BJ (cell line): ENCODE data around the gene CD33. TPM values are rescaled to one million over a fixed set of nuclear protein-coding genes. Genes with fewer than 3 reads are reported as not detected.

ENCODE experiments used
- CTCF ChIA-PET: fragments of 350-600 bp; formaldehyde crosslinking; extraction: SDS; loops from one replicate; lab custom pipeline; 2021; ENCODE audit warnings: antibody characterized with exemption, inconsistent platforms; lab: Yijun Ruan, JAX
- POLR2A ChIA-PET: fragments of 300-600 bp; sonication (Branson Sonifier 250); formaldehyde crosslinking; extraction: SDS; loops from one replicate; lab custom pipeline; 2021; ENCODE audit warnings: antibody characterized with exemption; lab: Charles Lee
- DNase-seq: peaks from one replicate; pipeline ENCODE4 v3.0.0-alpha.2; 2011; ENCODE audit warnings: low read depth
- H3K27me3 ChIP-seq: 2 replicates; pipeline ENCODE4 v1.6.0; 2011; ENCODE audit warnings: low read length; ENCODE audit not compliant: control insufficient read depth, insufficient read depth
- H3K36me3 ChIP-seq: 2 replicates; pipeline ENCODE4 v1.5.1; 2011; ENCODE audit warnings: low read length; ENCODE audit not compliant: control insufficient read depth, insufficient read depth
- H3K4me3 ChIP-seq: 2 replicates; pipeline ENCODE4 v1.5.1; 2011; ENCODE audit warnings: low read depth, mild to moderate bottlenecking, control low read depth, low read length
- polyA plus RNA-seq: library from polyadenylated mRNA; depleted of rRNA; stranded (reverse); fragments of >200 nt; gene quantifications from 2 replicates; pipeline ENCODE4 v1.2.3, GENCODE V29; 2011
- TF ChIP-seq, protein P1 (sequence below): IDR thresholded peaks from 2 replicates; pipeline ENCODE4 v1.5.1; 2011; ENCODE audit warnings: low read depth, mild to moderate bottlenecking, control low read depth, inconsistent platforms, low read length, moderate library complexity; ENCODE audit not compliant: insufficient read depth

CD33 gene
- polyA plus RNA-seq, 1 experiment = not detected

DNA sequence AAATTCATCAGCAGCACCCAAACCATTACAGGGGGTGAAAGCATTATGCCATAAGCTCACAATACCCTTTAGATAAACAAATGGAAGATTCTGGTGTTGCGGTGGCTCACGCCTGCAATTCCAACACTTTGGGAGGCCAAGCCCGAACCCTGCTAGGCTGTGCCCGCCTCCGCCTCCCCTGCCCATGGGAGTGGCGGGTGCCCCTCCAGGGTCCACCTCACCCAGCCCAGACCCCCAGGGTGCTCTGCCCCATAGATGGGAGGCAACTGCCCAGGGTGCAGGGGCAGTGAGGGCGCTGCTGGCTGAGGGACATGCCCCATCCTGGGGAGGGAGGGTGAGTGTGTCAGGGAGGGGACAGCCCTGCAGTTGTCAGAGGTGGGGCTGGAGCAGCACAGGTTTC is 16.0 kb downstream of the CD33 start:
- CTCF ChIA-PET = no interaction called here
- POLR2A ChIA-PET = no interaction called here
- no peak overlapping the region for H3K4me3 ChIP-seq
- no peak for DNase-seq
- no peaks in the 10 kb centered on the region for H3K27me3 ChIP-seq
- H3K36me3 ChIP-seq = no peaks in the 10 kb centered on the region
- TF ChIP-seq, protein P1, sequence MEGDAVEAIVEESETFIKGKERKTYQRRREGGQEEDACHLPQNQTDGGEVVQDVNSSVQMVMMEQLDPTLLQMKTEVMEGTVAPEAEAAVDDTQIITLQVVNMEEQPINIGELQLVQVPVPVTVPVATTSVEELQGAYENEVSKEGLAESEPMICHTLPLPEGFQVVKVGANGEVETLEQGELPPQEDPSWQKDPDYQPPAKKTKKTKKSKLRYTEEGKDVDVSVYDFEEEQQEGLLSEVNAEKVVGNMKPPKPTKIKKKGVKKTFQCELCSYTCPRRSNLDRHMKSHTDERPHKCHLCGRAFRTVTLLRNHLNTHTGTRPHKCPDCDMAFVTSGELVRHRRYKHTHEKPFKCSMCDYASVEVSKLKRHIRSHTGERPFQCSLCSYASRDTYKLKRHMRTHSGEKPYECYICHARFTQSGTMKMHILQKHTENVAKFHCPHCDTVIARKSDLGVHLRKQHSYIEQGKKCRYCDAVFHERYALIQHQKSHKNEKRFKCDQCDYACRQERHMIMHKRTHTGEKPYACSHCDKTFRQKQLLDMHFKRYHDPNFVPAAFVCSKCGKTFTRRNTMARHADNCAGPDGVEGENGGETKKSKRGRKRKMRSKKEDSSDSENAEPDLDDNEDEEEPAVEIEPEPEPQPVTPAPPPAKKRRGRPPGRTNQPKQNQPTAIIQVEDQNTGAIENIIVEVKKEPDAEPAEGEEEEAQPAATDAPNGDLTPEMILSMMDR = no peak

DNA sequence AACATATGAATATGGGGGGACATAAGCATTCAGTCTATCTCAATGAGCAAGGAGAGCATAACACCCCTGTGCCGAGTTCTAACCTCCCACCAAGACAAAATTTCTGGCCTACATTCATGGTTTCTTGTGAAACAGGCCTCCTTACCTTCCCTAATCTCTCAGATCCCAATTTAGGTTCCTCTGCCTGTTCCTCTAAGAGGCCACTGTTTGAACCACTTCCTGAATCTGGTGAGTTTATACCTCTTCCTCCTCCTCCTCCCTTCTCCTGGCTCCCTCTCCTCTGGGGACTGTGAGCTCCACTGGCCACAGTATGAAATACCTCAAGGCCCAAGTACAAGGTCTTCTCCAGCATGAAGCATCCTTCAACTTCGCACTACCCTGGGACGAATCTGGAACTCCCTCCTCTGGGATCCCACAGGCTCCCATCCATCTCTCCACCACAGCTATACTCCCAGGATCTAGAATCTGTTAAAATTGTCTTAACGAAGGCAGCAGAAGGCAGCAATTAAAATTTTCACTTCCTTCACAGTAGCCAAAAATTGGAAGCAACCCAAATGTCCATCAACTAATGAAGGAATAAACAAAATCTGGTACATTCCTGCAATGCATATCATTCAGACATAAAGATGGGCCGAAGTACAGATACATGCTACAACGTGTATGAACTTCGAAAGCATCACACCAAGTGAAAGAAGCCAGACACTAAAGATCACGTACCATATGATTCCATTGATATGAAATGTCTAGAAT is 18.2 kb downstream of the CD33 start:
- Histone ChIP-seq H3K4me3 (no peak overlapping the region), H3K36me3 (no peaks in the 10 kb centered on the region), H3K27me3 (no peaks in the 10 kb centered on the region)
- TF ChIP-seq, protein P1 = no peak
- CTCF ChIA-PET = no interaction called here
- DNase-seq = no peak
- POLR2A ChIA-PET = no interaction called here

DNA sequence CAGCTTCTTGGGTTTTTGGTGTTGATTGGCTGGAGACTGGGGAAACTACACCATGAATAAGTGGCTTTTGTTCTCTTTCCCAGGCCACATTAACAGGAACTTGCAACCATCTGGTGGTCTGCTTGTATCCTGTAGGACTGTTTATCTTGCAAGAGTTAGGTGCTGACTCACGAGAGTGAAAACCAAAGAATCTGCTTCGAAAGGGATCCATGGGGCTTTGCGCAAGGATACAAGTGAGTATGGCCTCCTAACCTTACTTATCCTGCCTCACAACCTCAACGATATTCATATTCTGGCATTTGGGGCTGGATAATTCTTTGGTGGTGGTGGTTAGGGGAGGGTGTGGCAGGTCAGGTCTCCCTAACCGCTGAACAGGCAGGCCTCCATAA is 21.3 kb downstream of the CD33 start:
- CTCF ChIA-PET = no interaction called here
- Histone ChIP-seq H3K36me3 (no peaks in the 10 kb centered on the region), H3K27me3 (no peaks in the 10 kb centered on the region), H3K4me3 (no peak overlapping the region)
- POLR2A ChIA-PET = no interaction called here
- no peak for DNase-seq
- TF ChIP-seq, protein P1 = no peak

DNA sequence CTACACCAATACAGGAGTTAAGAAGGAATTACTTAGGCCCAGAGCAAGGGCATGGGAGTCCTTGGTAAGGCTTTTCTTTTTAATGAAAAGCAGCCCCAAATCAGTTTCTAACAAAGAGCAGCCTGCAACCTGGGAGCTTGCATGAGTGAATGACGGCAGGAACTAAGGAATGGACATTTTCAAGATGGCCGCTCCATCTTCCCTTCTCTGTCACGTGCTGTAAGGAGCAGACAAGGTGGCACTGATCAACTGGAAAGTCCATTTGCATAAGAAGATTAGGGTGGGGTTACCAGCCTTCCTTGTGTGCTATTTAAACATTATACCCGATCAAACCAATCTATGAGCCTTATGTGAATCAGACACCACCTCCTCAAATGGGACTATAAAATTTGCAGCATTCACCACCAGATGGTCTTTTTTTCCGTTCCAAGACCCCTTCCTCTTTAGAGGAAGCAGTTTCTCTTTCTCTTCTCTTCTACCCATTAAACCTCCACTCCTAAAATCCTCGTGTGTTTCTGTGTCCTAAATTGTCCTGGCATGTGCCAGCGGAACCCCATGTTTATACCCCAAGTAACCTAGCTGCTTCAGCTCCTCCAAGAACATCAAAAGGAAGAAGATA is 23.2 kb downstream of the CD33 start:
- Histone ChIP-seq H3K36me3 (no peaks in the 10 kb centered on the region), H3K4me3 (no peak overlapping the region), H3K27me3 (no peaks in the 10 kb centered on the region)
- POLR2A ChIA-PET = no interaction called here
- TF ChIP-seq, protein P1 = no peak
- CTCF ChIA-PET = no interaction called here
- no peak for DNase-seq

DNA sequence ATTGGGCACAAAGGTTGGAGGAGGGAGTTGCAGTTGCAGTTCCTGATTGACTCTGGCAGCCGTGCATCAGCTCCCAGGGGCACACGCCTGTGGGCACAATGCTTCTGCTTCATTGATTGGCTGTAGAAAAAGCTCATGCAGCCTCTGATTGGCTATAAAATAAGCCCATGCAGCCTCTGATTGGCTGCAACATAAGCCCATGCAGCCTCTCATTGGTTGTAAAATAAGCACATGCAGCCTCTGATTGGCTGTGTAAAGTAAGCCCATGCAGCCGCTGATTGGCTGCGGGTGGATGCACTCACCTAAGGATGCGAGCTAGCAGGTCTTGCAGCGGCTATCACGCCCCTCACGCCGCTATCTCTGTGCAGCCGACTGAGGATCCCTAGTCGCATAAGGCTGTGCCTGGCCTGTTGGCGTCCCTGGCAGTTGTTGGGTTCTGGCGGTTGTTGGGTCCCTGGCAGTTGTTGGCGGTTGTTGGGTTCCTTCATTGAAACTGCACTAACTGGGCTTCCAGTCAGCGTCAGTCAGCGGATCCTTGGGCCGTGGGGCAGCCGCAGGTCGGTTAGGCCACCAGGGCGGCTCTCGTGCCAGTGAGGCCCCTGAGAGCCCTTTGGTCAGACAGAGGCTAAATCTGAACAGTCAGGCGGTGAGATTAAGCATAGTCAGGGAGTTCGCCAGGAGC is 26.0 kb downstream of the CD33 start, which contains the start of gene SIGLECL1:
Gene SIGLECL1, plus strand, starts transcription at position 295 of the 682 bp plus-strand sequence. CDS start 12,993 bp downstream, outside the sequence.
- H3K27me3 ChIP-seq = no peaks in the 10 kb centered on the region
- no peak for DNase-seq
- ChIA-PET POLR2A (no interaction called here), CTCF (no interaction called here)
- H3K36me3 ChIP-seq = no peaks in the 10 kb centered on the region
- no peak within 1 kb of the TSS for H3K4me3 ChIP-seq
- TF ChIP-seq, protein P1 = no peak
